ENCODE measurements around the gene UBE2L6.
"Not testable (repeated sequence)": the region's sequence is repeated elsewhere in the genome, so short reads cannot be mapped to it uniquely, and the experiment has no call there.

The UBE2L6 gene

GRCh38 chr11:57566005-57566904, 1.2 kb downstream of the UBE2L6 start:
- peak in 11 of 14 donors; percentile 8 to 35 (median 22) for DNase-seq

- no peak for DNase-seq
Measured at GRCh38 chr11:57562596-57562995, 4.9 kb downstream of the UBE2L6 start.

DNA sequence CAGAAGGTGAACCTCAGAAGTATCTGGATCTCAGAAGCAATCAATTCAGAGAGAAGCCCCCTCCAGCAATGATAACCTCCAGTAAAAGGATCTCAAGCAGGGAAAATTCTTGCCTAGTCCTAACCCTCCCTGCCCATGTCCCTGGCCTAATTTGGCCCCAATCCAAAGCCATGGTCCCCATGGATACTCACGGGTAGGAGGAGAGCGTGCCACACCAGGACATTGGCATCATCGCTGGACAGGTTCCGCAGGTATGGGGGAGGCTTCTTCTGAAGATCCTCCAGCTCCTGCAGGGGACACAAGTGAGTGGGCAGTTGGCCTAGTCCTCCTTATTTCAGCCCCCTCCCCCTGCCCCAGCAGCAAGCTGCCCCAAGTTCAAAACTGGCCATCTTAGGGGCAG, 7.3 kb downstream of the UBE2L6 start:
- no peak for DNase-seq

DNA sequence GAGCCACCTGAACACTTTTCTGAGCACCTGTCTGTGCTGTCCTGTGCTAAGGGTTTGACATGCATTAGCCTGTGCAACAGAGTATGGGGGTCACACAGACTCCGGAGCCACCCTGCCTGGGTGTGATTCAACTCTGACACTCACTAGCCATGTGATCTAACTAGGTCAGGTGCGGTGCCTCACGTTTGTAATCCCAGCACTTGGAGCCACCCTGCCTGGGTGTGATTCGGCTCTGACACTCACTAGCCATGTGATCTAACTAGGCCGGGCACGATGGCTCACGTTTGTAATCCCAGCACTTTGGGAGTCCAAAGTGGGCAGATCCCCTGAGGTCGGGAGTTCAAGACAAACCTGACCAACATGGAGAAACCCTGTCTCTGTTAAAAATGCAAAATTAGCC, 11.4 kb downstream of the UBE2L6 start:
- DNase-seq, result no peak

GRCh38 chr11:57555393-57555792, 12.1 kb downstream of the UBE2L6 start:
- DNase-seq, result no peak

- no peak for DNase-seq
Measured at GRCh38 chr11:57552479-57552878, 15.0 kb downstream of the UBE2L6 start.

GRCh38 chr11:57551941-57552340, 15.5 kb downstream of the UBE2L6 start:
- DNase-seq, result no peak

DNA sequence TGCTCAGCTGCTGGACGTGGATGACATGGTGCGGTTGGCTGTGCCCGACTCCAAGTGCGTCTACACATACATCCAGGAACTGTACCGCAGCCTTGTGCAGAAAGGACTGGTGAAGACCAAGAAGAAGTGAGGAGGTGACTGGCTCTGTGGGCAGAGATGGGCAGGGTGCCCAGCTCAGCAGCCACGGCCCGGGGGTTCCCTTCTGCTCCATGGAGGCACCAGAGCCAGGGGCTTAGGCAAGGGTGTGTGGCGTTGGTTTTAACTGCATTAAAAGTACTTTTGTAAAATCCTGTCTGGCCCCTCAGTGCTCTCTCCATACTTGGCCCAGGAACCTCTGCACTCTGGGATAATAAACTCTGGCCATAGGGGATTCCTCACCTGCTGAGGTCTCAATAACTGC, 17.5 kb downstream of the UBE2L6 start:
- DNase-seq, result no peak

DNA sequence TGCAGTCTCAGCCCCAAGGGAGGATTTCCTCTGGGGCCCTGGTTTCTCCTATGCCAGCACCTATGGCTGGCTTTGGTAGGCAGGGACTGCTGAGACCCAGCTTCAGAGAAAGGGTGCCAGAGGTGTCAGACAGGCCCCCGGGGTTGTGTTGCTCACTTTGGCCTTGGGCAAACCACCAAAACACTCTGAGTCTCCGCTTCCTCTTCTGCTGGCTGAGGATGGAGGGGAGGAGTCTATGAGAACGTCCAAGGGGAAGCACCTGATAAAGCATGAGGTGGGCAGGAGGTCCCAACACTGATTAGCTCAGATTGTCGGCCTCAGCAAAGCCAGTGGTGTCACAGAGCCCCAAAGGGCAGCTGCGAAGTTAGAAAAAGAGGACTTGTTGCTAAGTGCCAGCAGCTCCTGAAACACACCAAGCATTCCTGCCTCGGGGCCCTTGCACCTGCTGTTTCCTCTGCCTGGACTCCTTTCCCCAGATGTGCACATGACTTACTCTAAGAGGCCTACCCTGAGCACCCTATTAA, 19.6 kb downstream of the UBE2L6 start:
- no peak for DNase-seq

GRCh38 chr11:57546869-57547475, 20.5 kb downstream of the UBE2L6 start:
- DNase-seq, result no peak

DNA sequence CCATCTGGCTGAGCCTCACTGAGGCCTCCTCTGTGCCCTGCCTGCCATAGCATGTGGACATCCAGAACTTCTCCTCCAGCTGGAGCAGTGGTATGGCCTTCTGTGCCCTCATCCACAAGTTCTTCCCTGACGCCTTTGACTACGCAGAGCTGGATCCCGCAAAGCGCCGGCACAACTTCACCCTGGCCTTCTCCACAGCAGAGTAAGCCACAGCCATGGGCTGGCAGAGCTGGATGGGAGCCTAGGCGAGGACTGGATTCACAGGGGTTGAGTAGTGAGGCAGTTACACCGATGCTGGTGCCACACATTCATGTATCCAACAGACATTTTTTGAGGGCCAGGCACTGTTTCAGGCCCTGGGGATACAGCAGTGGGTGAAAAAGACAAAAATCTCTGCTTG, 21.0 kb downstream of the UBE2L6 start:
- DNase-seq, result no peak

DNA sequence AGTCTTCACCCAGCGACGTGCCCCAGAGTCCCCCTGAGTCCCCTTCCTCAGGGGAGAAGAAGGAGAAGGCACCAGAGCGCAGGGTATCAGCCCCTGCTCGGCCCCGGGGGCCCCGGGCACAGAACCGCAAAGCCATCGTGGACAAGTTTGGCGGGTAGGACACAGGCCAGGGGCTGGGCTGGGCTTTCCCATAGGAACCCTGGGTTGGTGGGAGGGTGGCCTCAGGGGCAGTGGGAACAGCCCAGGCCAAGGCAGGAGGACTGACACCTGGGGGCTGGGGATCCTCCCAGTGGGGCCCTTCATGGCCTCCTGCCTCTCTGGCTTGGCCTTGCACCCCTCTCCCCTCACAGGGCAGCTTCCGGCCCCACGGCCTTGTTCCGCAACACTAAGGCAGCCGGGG, 21.6 kb downstream of the UBE2L6 start:
- DNase-seq, result no peak

GRCh38 chr11:57544566-57544965, 22.9 kb downstream of the UBE2L6 start:
- DNase-seq, result no peak

DNA sequence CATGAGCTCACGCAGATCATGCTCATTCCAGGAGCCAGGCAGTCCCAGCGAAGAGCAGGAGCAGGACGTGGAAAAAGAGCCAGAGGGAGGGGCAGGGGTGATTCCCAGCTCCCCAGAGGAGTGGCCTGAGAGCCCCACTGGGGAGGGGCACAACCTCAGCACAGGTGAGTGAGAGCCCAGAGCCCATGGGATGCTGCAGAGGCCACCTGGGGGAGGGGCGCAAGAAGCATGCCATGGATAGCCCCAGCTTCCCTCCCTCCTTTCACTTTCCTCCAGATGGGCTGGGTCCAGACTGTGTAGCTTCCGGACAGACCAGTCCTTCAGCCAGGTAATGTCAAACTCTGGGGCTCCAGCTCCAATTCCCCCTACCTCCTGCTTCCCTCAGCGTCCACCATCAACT, 23.9 kb downstream of the UBE2L6 start:
- no peak for DNase-seq

GRCh38 chr11:57542582-57542981, 24.9 kb downstream of the UBE2L6 start:
- no peak for DNase-seq

GRCh38 chr11:57541169-57541568, 26.3 kb downstream of the UBE2L6 start:
- DNase-seq, result no peak

GRCh38 chr11:57539342-57539741, 28.1 kb downstream of the UBE2L6 start:
- no peak for DNase-seq

- no peak for DNase-seq
Measured at GRCh38 chr11:57536947-57537619, 30.4 kb downstream of the UBE2L6 start, which contains the start of gene SMTNL1. Gene SMTNL1, plus strand, starts transcription at chr11:57537595. Its CDS starts 5,048 bp downstream, at chr11:57542643.

DNA sequence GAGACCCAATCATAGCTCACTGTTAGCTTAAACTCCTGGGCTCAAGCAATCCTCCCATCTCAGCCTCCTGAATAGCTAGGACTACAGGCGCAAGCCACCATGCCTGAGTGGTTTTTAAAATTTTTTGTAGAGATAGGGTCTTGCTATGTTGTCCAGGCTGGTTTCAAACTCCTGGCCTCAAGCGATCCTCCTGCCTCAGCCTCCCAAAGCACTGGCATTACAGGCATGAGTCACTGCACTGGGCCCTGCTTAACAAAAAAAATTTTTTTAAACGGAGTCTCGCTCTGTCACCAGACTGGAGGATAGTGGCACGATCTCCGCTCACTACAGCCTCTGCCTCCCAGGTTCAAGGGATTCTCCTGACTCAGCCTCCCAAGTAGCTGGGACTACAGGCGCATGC, 33.0 kb downstream of the UBE2L6 start:
- not testable (repeated sequence) for DNase-seq

DNA sequence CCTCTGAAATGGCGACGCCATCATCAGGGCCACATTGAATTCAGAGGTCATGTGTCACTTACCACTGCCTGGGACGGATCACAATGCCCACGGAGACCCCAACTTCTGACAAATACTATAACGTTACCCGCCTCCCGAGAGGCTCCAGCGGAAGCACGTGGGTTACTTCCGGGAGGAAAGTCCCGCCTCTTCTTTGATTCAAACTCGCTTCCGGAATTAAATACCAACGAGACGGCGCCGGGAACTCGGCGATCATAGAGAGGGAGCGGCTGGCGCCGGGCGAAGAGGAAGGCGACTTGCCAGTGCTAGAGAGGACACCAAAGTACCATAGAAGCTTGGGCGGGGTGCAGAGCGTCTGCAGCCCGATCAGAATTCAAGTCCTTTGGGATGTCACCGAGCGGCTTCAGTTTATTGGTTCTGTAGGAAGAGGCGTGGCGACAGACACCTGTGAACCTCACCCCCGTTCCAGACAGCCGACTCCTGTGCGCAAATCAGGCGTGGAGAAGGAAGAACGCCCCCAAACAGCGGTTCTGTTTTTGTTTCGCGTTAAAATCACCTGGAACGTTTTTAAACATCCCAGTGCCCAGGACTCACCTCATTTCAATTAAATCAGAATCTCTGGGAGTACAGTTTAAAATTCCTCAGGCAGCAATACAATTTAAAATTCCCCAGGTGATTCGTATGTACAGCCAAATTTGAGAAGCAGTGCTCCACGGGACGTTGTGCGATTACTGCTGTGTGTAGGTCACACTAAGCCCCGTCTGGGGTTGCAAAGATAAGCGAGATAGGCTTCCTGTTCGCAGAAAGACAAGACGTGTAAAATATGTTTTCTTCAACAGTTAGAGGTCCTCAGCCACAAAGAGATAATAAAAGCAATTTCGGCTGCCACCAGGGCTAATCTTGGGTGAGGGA, 36.6 kb downstream of the UBE2L6 start, which contains the start of gene TIMM10:
Gene TIMM10 (minus strand): TSS at position 159 of the 912 bp plus-strand sequence. CDS start 565 bp downstream, outside the sequence.
- DNase-seq, result peak; percentile 49 to 99 (median 88)

GRCh38 chr11:57530215-57530595, 37.3 kb downstream of the UBE2L6 start:
- DNase-seq, result no peak

DNA sequence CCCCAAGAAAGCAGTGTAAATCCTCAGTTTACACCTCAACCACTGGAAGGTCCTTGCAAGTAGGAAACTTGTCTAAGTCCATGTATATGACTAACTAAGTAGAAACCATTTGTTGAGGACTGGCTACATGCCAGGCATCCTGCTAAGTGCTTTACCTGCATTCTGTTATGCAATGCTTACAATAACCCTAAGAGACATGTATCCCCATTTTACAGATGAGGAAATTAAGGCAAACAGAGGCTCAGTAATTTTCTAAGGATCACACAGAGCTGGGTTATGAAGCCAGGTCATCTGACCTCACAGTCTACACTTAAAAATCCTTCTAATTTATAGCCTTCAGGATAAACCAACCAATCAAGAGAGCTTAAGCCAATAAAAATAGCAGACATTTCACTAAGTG, 38.5 kb downstream of the UBE2L6 start:
- no peak for DNase-seq

Data from C1 segment of cervical spinal cord (tissue), 14 donors.